Measurements from ENCODE around the gene ABL1. TPM values are rescaled to one million over a fixed set of nuclear protein-coding genes. Genes with fewer than 3 reads are reported as not detected.

Gene ABL1
- total RNA-seq, 1 experiment from 2014 or later, result 9.9 TPM

GRCh38 chr9:130820135-130820738, 14.8 kb upstream of the ABL1 start:
- H3K36me3 ChIP-seq (ENCODE audit: insufficient read depth, low read length), result no peaks in the 10 kb centered on the region; the same call in 1 of the 2 replicates
- H2AFZ ChIP-seq (ENCODE audit: low read length), result no peak overlapping the region
- H3K9me3 ChIP-seq (ENCODE audit: low read length), result no peaks in the 10 kb centered on the region
- H4K20me1 ChIP-seq (ENCODE audit: insufficient read depth, low read depth, low read length), result no peaks in the 10 kb centered on the region; the same call in 1 of the 2 replicates
- H3K4me3 ChIP-seq (ENCODE audit: low read length), result no peak overlapping the region
- DNase-seq, result no peak
- no peaks in the 10 kb centered on the region for H3K79me2 ChIP-seq (ENCODE audit: low read length)
- peaks cover 20% of the 10 kb centered on the region for H3K4me1 ChIP-seq (ENCODE audit: low read length)
- no peak overlapping the region for H3K27ac ChIP-seq (ENCODE audit: low read length)
- no peaks in the 10 kb centered on the region for H3K27me3 ChIP-seq (ENCODE audit: low read length)
- no peaks in the 10 kb centered on the region for H3K9me2 ChIP-seq (replicated peaks; ENCODE audit: insufficient read depth, low read length)
- no peak overlapping the region for H3K9ac ChIP-seq (ENCODE audit: low read length)
- H3K4me2 ChIP-seq (ENCODE audit: low read depth, low read length, poor library complexity, severe bottlenecking), result no peak overlapping the region

DNA sequence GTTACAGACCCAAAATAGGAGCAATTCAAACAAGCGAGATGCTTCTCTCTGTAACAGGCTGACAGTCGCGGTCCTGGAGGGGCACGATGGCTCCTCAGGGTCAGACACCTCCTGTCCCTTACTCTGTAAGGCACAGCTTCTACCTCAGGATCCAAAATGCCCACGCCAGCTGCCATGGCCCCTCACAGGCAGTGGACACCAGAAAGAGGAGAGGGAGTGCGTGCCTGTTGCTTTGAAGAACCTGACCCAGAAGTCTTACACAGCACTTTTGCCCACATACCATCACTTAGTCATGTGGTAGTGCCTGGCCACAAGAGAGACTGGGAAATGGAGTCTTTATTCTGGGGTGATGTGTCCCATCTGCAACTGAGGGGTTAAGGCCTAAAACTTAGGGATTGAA, 11.6 kb upstream of the ABL1 start:
- Histone ChIP-seq H3K79me2 (ENCODE audit: low read length) (no peaks in the 10 kb centered on the region), H3K9ac (ENCODE audit: low read length) (peak overlapping the region; percentile 10; the same call in 1 of the 2 replicates), H4K20me1 (ENCODE audit: insufficient read depth, low read depth, low read length) (no peaks in the 10 kb centered on the region; the same call in 1 of the 2 replicates), H3K27me3 (ENCODE audit: low read length) (no peaks in the 10 kb centered on the region), H3K36me3 (ENCODE audit: insufficient read depth, low read length) (no peaks in the 10 kb centered on the region), H2AFZ (ENCODE audit: low read length) (no peak overlapping the region), H3K9me2 (replicated peaks; ENCODE audit: insufficient read depth, low read length) (no peaks in the 10 kb centered on the region), H3K27ac (ENCODE audit: low read length) (no peak overlapping the region), H3K4me3 (ENCODE audit: low read length) (no peak overlapping the region), H3K4me1 (ENCODE audit: low read length) (peaks cover 36% of the 10 kb centered on the region), H3K9me3 (ENCODE audit: low read length) (no peaks in the 10 kb centered on the region), H3K4me2 (ENCODE audit: low read depth, low read length, poor library complexity, severe bottlenecking) (no peak overlapping the region)
- DNase-seq, result no peak

DNA sequence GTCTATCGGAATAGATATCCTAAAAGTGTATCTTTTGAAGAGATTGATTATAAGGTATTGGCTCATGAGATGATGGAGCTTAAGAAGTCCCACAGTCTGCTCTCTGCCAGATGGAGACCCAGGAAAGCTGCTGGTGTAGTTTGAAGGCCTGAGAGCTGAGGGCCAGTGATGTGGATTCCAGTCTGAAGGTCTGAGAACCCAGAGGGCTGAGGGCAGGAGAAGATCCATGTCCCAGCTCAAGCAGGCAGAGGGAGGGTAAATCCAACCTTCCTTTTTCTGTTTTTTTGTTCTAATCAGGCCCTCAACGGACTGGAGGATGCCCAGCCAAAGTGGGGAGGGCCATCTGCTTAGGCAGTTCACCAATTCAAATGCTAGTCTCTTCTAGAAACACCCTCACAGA, 11.0 kb upstream of the ABL1 start:
- peaks cover 36% of the 10 kb centered on the region for H3K4me1 ChIP-seq (ENCODE audit: low read length)
- H3K27ac ChIP-seq (ENCODE audit: low read length), result peak overlapping the region; percentile 67
- peak overlapping the region; percentile 69 for H3K4me2 ChIP-seq (ENCODE audit: low read depth, low read length, poor library complexity, severe bottlenecking)
- no peak overlapping the region for H2AFZ ChIP-seq (ENCODE audit: low read length)
- H3K9ac ChIP-seq (ENCODE audit: low read length), result peak overlapping the region; percentile 23
- no peak for DNase-seq
- H4K20me1 ChIP-seq (ENCODE audit: insufficient read depth, low read depth, low read length), result no peaks in the 10 kb centered on the region; the same call in 1 of the 2 replicates
- H3K9me3 ChIP-seq (ENCODE audit: low read length), result no peaks in the 10 kb centered on the region
- no peaks in the 10 kb centered on the region for H3K9me2 ChIP-seq (replicated peaks; ENCODE audit: insufficient read depth, low read length)
- H3K4me3 ChIP-seq (ENCODE audit: low read length), result no peak overlapping the region
- H3K27me3 ChIP-seq (ENCODE audit: low read length), result no peaks in the 10 kb centered on the region
- no peaks in the 10 kb centered on the region for H3K79me2 ChIP-seq (ENCODE audit: low read length)
- H3K36me3 ChIP-seq (ENCODE audit: insufficient read depth, low read length), result no peaks in the 10 kb centered on the region

- peaks cover 36% of the 10 kb centered on the region for H3K4me1 ChIP-seq (ENCODE audit: low read length)
- no peak for DNase-seq
- H2AFZ ChIP-seq (ENCODE audit: low read length), result no peak overlapping the region
- H3K4me3 ChIP-seq (ENCODE audit: low read length), result 0 out of 2 replicates have a peak overlapping the region, but pooled peaks have one; percentile 31
- no peaks in the 10 kb centered on the region; the same call in 1 of the 2 replicates for H4K20me1 ChIP-seq (ENCODE audit: insufficient read depth, low read depth, low read length)
- no peaks in the 10 kb centered on the region for H3K79me2 ChIP-seq (ENCODE audit: low read length)
- H3K9me3 ChIP-seq (ENCODE audit: low read length), result no peaks in the 10 kb centered on the region
- no peaks in the 10 kb centered on the region for H3K9me2 ChIP-seq (replicated peaks; ENCODE audit: insufficient read depth, low read length)
- peak overlapping the region; percentile 67 for H3K27ac ChIP-seq (ENCODE audit: low read length)
- H3K9ac ChIP-seq (ENCODE audit: low read length), result peak overlapping the region; percentile 23
- no peaks in the 10 kb centered on the region for H3K27me3 ChIP-seq (ENCODE audit: low read length)
- H3K4me2 ChIP-seq (ENCODE audit: low read depth, low read length, poor library complexity, severe bottlenecking), result peak overlapping the region; percentile 69
- no peaks in the 10 kb centered on the region for H3K36me3 ChIP-seq (ENCODE audit: insufficient read depth, low read length)
Observed at GRCh38 chr9:130824643-130825350, 10.3 kb upstream of the ABL1 start.

- H3K4me1 ChIP-seq (ENCODE audit: low read length), result peaks cover 36% of the 10 kb centered on the region
- H4K20me1 ChIP-seq (ENCODE audit: insufficient read depth, low read depth, low read length), result no peaks in the 10 kb centered on the region; the same call in 1 of the 2 replicates
- DNase-seq, result peak; percentile 54
- H3K9me2 ChIP-seq (replicated peaks; ENCODE audit: insufficient read depth, low read length), result no peaks in the 10 kb centered on the region
- H3K4me2 ChIP-seq (ENCODE audit: low read depth, low read length, poor library complexity, severe bottlenecking), result peak overlapping the region; percentile 69
- no peaks in the 10 kb centered on the region for H3K27me3 ChIP-seq (ENCODE audit: low read length)
- no peak overlapping the region for H2AFZ ChIP-seq (ENCODE audit: low read length)
- 0 out of 2 replicates have a peak overlapping the region, but pooled peaks have one; percentile 31 for H3K4me3 ChIP-seq (ENCODE audit: low read length)
- peak overlapping the region; percentile 67 for H3K27ac ChIP-seq (ENCODE audit: low read length)
- no peaks in the 10 kb centered on the region for H3K9me3 ChIP-seq (ENCODE audit: low read length)
- H3K79me2 ChIP-seq (ENCODE audit: low read length), result no peaks in the 10 kb centered on the region
- H3K9ac ChIP-seq (ENCODE audit: low read length), result peak overlapping the region; percentile 23
- no peaks in the 10 kb centered on the region for H3K36me3 ChIP-seq (ENCODE audit: insufficient read depth, low read length)
Observed at GRCh38 chr9:130825351-130825651, 9.8 kb upstream of the ABL1 start.

GRCh38 chr9:130825809-130826208, 9.2 kb upstream of the ABL1 start:
- H3K27ac ChIP-seq (ENCODE audit: low read length), result peak overlapping the region; percentile 67; the same call in 1 of the 2 replicates
- H3K27me3 ChIP-seq (ENCODE audit: low read length), result no peaks in the 10 kb centered on the region
- no peak for DNase-seq
- no peak overlapping the region for H3K9ac ChIP-seq (ENCODE audit: low read length)
- H3K4me2 ChIP-seq (ENCODE audit: low read depth, low read length, poor library complexity, severe bottlenecking), result peak overlapping the region; percentile 69
- H3K4me1 ChIP-seq (ENCODE audit: low read length), result peaks cover 36% of the 10 kb centered on the region
- no peaks in the 10 kb centered on the region for H3K9me2 ChIP-seq (replicated peaks; ENCODE audit: insufficient read depth, low read length)
- no peaks in the 10 kb centered on the region for H3K9me3 ChIP-seq (ENCODE audit: low read length)
- no peaks in the 10 kb centered on the region for H3K36me3 ChIP-seq (ENCODE audit: insufficient read depth, low read length)
- H3K4me3 ChIP-seq (ENCODE audit: low read length), result 0 out of 2 replicates have a peak overlapping the region, but pooled peaks have one; percentile 31
- no peaks in the 10 kb centered on the region for H3K79me2 ChIP-seq (ENCODE audit: low read length)
- H2AFZ ChIP-seq (ENCODE audit: low read length), result no peak overlapping the region
- H4K20me1 ChIP-seq (ENCODE audit: insufficient read depth, low read depth, low read length), result no peaks in the 10 kb centered on the region; the same call in 1 of the 2 replicates

GRCh38 chr9:130829762-130830161, 5.3 kb upstream of the ABL1 start:
- Histone ChIP-seq H3K27me3 (ENCODE audit: low read length) (no peaks in the 10 kb centered on the region), H3K4me1 (ENCODE audit: low read length) (peaks cover 32% of the 10 kb centered on the region), H3K9ac (ENCODE audit: low read length) (no peak overlapping the region), H3K4me3 (ENCODE audit: low read length) (no peak overlapping the region), H3K9me2 (replicated peaks; ENCODE audit: insufficient read depth, low read length) (no peaks in the 10 kb centered on the region), H4K20me1 (ENCODE audit: insufficient read depth, low read depth, low read length) (no peaks in the 10 kb centered on the region), H3K9me3 (ENCODE audit: low read length) (no peaks in the 10 kb centered on the region), H3K4me2 (ENCODE audit: low read depth, low read length, poor library complexity, severe bottlenecking) (no peak overlapping the region), H3K79me2 (ENCODE audit: low read length) (no peaks in the 10 kb centered on the region), H3K36me3 (ENCODE audit: insufficient read depth, low read length) (no peaks in the 10 kb centered on the region), H3K27ac (ENCODE audit: low read length) (no peak overlapping the region), H2AFZ (ENCODE audit: low read length) (no peak overlapping the region)
- DNase-seq, result no peak

- Histone ChIP-seq H3K4me1 (ENCODE audit: low read length) (peaks cover 26% of the 10 kb centered on the region), H3K4me3 (ENCODE audit: low read length) (no peak overlapping the region), H2AFZ (ENCODE audit: low read length) (no peak overlapping the region), H3K9me2 (replicated peaks; ENCODE audit: insufficient read depth, low read length) (no peaks in the 10 kb centered on the region), H3K9ac (ENCODE audit: low read length) (no peak overlapping the region), H3K36me3 (ENCODE audit: insufficient read depth, low read length) (no peaks in the 10 kb centered on the region), H3K27ac (ENCODE audit: low read length) (no peak overlapping the region), H3K27me3 (ENCODE audit: low read length) (no peaks in the 10 kb centered on the region), H4K20me1 (ENCODE audit: insufficient read depth, low read depth, low read length) (no peaks in the 10 kb centered on the region), H3K79me2 (ENCODE audit: low read length) (no peaks in the 10 kb centered on the region), H3K4me2 (ENCODE audit: low read depth, low read length, poor library complexity, severe bottlenecking) (no peak overlapping the region), H3K9me3 (ENCODE audit: low read length) (no peaks in the 10 kb centered on the region)
- DNase-seq, result no peak
Observed at GRCh38 chr9:130830231-130830760, 4.8 kb upstream of the ABL1 start.
